GM10248 (cell line): ENCODE measurements around the gene GRM1.
"Not testable (repeated sequence)": the region's sequence is repeated elsewhere in the genome, so short reads cannot be mapped to it uniquely, and the experiment has no call there.

Experiments
- CTCF ChIA-PET: fragments of 300-600 bp; sonication (Branson Sonifier 250); formaldehyde crosslinking; extraction: SDS; loops from one replicate; lab custom pipeline; 2021; ENCODE audit warnings: antibody characterized with exemption; lab: Yijun Ruan, JAX
- POLR2A ChIA-PET: fragments of 350-650 bp; sonication (Branson Sonifier 250); formaldehyde crosslinking; extraction: SDS; loops from one replicate; lab custom pipeline; 2020; ENCODE audit warnings: antibody characterized with exemption; lab: Yijun Ruan, JAX
- DNase-seq: peaks from one replicate; pipeline ENCODE4 v3.0.0; 2012; ENCODE audit errors: extremely low spot score
- TF ChIP-seq, protein P1 (sequence below): IDR thresholded peaks from 2 replicates; pipeline ENCODE4 v1.5.1; 2012; ENCODE audit warnings: mild to moderate bottlenecking, low read depth; ENCODE audit errors: extremely low read depth, missing control alignments, control extremely low read depth

The GRM1 gene

DNA sequence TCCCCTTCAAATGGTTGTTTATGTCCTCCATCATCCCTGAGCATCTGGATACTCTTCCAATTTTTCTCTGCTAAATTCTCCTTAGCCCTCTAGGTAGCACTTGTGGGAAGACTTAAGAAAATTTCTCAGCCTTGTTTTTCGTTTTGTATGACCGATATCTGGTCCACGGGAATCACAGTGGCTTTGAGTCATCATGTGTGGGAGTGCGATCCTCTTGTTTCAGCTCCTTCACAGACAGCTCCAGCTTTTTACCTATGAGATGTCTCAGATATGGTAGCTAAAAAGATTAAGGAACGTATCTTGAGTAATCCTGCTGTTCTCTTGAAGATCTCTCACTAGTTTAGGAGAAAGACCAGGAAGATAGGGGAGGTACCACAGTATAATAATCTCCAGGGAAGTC is 196.1 kb downstream of the GRM1 start:
- POLR2A ChIA-PET = no interaction called here
- TF ChIP-seq, protein P1, sequence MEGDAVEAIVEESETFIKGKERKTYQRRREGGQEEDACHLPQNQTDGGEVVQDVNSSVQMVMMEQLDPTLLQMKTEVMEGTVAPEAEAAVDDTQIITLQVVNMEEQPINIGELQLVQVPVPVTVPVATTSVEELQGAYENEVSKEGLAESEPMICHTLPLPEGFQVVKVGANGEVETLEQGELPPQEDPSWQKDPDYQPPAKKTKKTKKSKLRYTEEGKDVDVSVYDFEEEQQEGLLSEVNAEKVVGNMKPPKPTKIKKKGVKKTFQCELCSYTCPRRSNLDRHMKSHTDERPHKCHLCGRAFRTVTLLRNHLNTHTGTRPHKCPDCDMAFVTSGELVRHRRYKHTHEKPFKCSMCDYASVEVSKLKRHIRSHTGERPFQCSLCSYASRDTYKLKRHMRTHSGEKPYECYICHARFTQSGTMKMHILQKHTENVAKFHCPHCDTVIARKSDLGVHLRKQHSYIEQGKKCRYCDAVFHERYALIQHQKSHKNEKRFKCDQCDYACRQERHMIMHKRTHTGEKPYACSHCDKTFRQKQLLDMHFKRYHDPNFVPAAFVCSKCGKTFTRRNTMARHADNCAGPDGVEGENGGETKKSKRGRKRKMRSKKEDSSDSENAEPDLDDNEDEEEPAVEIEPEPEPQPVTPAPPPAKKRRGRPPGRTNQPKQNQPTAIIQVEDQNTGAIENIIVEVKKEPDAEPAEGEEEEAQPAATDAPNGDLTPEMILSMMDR = no peak
- CTCF ChIA-PET = interaction anchor here (1.3 kb wide), 1 partner anchor 12 kb away, joined by 4 read pairs; no protein-coding TSS in a partner anchor
- no peak for DNase-seq

GRCh38 chr6:146240322-146240721 is 211.5 kb downstream of the GRM1 start:
- POLR2A ChIA-PET = no interaction called here
- CTCF ChIA-PET = no interaction called here
- no peak for DNase-seq
- TF ChIP-seq, protein P1 = no peak

- POLR2A ChIA-PET = no interaction called here
- DNase-seq = no peak
- TF ChIP-seq, protein P1 = no peak
- CTCF ChIA-PET = no interaction called here
These were observed 211.9 kb downstream of the GRM1 start for GRCh38 chr6:146240807-146241206.

- POLR2A ChIA-PET, CTCF ChIA-PET, DNase-seq: not testable (repeated sequence)
These were observed 214.8 kb downstream of the GRM1 start for GRCh38 chr6:146243646-146244045.

DNA sequence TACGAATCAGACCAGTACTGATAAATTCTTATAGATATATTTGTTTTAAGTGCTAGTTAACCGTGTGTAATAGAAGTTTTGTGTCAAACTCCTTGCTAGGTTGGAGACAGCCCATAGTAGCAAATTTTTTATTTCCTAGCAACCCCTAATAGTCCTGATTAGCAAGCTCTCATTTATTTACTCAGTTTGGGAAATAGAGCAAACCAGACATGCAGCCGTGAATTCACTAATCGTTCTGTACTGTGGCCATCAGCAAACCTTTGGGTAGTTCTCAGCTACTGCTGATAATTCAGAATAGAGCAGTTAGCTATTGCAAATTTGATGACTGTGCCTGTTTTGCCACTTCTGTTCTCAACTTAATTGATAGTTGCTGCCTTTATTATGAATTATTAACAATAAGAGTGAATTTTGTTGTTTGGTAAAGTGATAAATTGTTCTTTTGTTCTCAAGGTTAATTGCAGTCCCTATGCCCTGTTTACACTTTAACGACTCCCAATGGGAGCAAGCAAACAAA is 215.8 kb downstream of the GRM1 start:
- TF ChIP-seq, protein P1 = no peak
- CTCF ChIA-PET = no interaction called here
- no peak for DNase-seq
- POLR2A ChIA-PET = no interaction called here

- TF ChIP-seq, protein P1 = no peak
- ChIA-PET POLR2A (no interaction called here), CTCF (interaction anchor here (1.1 kb wide), 1 partner anchor 9 kb away, joined by 5 read pairs; no protein-coding TSS in a partner anchor)
- no peak for DNase-seq
These were observed 217.2 kb downstream of the GRM1 start for GRCh38 chr6:146246028-146246427.

DNA sequence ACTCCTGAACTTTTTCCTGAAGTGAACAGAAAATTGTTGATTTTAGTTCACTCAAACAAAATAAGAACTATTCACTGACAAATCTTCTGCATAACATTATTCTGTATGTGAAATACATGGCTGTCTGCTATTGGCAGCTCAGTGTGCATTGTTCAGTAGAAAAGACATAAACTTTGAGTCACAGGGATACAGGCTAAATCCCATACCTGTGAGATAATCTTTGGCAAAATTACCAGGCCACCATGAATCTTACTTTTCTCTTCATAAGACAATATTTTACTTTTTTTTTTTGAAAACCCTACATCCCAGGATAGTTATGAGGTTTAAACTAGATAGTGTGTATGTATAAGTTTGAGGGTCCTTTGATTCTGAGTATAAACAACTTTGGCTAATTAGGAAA is 224.8 kb downstream of the GRM1 start:
- no peak for DNase-seq
- TF ChIP-seq, protein P1 = no peak
- ChIA-PET CTCF (no interaction called here), POLR2A (no interaction called here)
